ENCODE results near the gene COL5A1.
A peak's percentile ranks its signal among the peaks of the same experiment; 100 is the strongest.

COL5A1 gene

DNA sequence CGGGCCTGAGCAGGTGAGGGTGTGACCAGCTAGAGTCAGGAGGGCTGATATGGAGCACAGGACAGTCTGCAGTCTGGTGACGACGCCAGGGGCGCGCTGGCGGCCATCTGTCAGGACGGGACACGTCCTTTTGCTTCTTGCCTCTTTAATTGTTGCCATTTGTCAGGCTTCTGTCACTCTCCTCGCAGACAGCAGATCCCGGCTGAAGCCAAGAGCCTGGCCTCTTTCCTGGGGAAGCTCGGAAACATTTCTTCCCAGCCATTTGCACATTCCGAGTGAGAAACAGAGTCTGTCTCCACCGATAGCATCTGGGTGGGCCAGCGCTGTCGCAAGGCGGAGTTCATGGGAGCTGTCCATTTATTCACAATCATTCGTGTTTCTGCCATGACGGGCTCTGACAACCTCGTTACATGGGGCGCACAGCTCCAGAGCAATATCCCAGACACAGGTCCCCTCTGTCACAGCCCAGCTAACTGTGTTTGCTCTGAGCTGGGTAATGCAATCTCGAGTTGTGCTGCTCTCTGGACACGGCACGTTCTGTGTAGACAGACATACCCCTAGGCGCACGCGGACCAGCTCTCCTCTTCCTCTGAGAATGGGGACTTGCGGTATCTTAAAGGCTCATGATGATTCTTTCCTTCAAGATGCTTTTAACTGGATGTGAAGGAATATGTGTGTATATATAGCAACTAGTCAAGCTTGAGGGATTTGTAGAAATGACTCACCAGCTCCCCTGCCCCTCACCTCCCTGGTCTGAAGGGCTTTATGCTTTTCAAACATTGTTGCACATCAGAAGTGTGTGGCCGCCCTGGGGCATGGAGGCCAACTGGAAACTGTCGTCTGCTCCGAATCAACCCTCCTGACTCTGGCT lies 133.7 kb downstream of the COL5A1 start:
- DNase-seq = no peak

DNA sequence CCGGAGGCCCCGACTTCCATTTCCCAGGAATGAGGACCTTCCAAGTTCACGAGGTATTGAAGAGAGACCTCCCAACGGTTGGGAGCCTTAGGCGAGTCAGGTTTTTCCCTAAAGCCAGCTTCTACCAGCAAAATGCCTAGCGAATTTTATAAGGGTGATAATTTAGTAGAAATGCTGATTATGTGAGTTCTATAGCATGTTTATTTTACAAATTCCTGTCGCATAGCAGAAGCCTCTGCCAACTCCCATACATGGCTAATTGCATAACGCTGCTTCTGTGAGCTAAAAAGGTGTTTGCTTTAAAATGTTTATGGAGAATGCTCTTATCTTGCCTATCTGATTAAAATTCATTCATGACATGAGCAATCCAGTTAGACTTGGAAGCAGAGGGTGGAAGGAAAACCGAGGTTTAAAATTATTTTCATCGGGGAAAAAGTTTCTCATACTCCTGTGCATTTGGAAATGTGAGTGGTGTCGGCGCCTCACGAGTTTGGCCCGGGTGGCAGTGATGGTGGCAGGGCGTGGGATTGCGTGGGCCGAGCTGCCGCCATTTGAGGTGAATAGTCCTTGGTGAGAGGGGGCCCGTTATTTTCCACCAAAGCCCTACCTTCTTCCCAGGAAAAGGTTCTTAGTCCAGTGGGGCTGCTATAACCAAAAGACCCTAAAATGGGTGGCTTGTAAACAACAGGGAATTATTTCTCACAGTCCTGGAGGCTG lies 134.6 kb downstream of the COL5A1 start:
- no peak for DNase-seq

DNA sequence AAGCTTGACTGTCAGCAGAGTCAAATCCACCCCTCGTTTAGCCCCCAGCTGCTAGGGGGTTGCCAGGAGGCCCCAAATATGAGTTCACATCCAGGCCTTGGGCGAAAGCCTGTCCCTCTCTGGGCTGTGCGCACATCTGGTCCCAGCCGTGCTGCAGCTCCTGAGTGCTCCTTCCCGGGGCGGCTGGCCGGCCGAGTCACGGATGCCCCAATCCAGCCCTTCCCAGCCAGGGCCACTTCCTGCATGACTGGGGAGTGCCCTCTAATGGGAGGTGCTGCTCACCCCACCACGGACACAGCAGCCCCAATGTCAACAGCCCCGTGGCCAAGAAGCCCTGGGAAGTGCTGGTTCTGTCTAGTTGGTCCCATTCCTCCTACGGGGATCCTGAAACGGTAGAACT lies 135.6 kb downstream of the COL5A1 start:
- DNase-seq = no peak

DNA sequence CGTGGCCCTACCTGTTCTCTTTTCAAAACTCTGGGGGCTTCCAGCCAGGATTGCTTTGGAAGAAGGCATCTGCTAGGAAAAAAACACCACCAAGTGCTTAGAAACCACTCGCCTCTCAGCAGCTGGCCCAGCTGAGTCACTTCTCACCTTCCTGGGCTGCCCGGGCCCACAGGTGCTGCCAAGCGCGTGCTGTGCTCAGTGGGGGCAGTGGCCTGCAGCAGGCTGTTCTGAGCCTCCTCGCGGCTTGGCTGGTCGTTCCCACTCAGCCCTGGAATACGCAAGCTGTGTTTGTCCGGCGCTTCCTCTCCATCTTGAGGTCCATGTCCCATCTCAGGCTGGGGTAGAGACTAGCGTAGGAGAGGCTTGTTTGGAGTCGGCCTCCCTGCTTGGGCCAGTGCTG lies 136.6 kb downstream of the COL5A1 start:
- DNase-seq = peak; percentile 82

DNA sequence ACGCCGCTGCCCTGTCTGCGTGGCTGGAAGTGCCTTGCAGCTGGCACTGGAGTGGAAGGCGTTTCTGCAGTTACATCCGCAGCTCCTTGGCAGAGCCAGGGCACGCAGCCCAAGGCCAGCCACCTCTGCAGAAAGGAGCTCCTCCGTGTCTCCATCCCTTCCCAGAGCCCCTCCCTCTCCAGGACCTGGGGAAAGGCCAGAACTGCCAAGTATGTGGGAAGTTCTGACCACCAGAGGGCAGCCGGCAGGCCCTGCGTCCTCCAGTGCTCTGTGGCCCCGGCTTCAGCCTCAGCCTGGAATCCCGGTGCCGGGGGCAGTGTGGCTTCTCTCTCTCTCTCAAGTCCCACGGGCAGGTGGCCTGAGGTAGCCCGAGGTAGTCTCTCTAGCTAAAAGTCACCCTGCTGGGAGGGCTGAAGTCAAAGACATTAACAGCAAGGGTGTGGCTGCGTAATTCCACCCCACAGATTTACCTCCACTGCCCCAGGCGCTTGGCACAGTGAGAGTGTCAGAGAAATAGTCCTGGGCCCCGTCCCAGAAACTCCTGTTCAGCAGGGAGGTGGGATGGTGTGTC lies 137.3 kb downstream of the COL5A1 start:
- DNase-seq = peak; percentile 85

DNA sequence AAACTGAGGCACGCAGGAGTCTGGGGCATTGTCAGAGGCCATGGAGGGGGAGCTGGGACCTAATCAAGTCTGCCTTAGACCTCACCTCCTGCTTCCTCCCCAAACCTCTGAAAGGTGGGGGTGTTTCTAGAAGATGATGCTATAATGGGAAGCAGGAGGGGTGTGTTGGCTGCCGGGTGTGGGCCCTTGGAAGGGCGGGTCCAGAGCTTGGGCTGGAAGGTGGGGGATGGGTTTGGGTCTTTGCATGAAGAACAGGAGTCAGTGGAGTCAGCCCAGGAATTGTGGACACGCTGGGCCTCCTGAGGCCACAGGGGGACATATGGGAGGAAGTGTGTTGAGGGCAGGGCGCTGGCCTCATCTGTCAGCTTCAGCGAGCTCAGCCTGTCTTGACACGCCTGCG lies 138.0 kb downstream of the COL5A1 start:
- no peak for DNase-seq

DNA sequence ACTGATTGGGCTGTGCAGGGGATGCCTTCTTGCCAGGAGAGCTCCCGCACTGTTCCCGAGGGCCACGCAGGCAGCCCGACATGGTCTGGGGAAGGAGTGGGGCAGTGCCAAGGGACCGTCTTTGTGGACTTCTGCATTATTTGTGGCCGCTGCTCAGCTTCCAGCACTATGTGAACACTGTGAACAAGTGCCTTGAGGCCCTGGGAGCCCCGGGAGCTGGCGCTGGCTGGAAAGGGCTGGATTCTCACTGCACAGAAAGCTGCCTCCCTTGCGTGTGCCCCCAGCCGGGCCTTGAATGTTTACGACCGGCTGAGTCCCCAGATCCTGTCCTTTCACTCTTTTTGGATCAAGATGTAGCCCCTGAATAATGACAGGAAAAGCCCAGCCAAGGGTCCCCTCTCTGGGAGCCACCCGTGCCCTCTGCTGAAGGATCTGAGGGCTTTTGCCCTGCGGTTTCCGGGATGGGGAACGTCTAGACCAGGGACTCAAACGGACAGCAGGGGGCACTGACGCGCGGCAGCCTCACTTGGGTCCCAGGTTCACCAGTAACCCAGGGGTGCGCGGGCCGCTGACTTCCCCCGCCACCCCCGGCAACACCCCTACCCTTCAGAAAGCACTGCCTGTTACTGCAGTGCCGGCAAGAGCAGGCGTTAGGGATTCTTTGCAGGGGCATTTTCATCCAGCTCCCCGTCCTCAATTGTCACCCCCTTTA lies 140.1 kb downstream of the COL5A1 start:
- no peak for DNase-seq

DNA sequence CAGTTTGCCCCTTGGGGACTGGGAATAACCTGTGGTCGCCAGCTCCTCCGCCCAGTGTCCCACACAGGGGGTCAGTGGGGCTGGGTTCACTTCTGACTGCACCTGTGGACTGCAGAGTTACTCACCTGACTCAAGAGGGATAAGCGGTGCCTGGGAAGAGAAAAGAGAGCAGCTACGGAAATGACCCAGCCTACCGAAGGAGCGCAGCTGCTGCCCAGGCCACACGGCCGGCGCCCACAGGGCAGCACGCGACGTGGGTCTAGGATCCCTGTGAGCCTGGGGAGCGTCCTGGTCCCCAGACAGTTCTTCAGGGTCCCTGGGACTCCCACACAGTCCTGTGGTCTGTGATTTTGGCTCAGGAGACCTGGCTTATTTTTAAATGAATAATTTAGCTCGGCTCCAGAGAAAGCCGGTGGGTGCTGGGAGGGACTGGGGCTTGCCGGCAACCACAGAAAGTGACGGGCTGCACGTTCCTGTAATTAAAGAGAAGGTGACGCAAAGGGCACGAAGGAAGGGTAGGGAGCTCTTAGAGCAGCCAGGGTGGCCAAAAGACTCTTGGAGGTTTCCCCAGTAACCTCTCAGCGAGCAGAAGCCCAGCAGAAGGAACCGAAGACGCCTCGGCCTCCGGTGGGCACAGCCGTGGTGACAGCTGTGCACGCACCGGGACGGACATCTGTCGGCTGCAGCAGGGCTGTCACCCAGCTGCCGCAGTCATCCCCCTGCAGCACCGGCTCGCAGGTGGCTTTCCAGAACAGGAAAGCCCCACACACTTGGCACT lies 141.5 kb downstream of the COL5A1 start:
- no peak for DNase-seq

DNA sequence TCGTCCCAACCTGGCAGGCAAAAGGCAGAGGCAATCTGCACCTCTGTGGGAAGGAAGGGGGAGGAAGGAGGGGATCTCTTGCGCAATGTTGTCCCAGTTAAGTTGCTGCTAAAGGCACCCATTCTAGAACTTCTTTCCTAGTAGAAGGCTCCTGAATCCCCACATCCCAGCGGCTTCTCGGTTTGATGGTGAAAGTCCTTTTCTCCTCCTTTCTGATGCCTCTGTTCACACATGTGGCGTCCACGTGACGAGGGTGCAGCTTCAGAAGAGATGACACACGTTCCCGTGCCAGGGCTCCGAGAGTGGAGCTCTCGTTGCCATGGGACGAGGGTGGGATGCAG lies 142.1 kb downstream of the COL5A1 start:
- no peak for DNase-seq

DNA sequence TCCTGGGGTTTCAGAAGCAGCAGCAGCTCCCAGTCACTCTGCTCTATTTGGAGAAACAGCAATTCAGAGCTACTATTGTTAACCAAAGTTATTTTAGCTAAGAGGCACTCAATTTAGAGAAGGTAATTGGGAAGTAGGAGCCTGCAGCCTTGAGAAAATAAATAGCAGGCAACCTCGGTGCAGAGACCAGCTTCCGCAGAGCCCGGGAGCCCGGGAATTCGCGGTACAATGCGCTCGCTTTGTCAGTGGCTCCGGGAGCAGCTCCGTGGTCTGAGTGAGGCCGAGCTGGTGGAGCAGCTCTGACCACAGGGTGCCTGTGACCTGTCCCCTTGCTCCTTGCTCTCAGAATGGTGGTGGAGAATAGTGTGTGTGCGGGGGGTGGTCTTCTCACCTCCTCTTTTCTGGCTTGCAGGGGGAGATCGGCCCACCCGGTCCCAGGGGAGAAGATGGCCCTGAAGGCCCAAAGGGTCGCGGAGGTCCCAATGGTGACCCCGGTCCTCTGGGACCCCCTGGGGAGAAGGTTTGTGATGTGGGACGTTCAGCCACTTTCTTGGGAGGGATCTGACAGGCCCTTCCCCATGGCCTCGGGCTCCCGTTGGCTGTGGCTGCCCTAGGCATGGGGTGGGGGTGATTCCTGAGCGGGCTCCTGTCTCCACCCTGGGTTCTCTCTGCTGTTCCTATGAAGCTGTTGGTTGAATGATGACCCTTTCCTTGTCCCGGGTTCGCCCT lies 143.1 kb downstream of the COL5A1 start:
- DNase-seq = no peak

DNA sequence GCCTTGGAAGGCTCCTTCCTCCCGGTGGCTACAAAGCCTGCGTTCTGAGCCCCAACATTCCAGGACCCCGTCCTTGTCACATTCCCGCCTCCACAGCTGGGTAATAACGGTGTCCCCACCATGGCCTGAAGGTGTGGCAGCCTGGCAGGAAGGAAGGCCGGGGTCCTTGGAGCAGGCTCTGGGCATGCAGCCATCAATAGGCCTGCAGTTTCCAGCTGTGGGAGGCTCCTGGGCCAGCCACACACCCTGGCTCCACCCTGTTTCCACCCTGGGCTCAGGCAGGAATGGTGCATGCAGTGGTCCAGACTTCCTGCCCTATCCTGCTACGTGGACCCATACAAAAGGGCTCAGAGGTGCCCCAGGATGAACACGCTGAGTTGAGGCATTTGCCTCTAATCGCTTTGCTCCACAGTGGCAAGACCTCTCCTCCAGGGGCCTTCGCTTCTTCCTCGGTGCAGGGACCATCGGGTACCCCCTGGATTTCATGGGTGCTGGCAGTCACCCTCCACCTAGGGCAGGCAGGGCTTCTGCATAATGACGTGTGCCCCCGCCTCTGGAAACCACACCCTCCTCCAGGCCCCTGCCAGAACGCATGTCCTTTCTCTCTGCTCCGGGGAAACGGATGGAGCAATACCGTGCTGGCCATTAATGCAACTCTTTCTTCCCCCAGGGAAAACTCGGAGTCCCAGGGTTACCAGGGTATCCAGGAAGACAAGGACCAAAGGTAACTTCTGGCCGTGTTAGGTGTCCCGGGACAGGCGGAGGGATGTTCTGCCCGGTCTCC lies 143.9 kb downstream of the COL5A1 start:
- no peak for DNase-seq

DNA sequence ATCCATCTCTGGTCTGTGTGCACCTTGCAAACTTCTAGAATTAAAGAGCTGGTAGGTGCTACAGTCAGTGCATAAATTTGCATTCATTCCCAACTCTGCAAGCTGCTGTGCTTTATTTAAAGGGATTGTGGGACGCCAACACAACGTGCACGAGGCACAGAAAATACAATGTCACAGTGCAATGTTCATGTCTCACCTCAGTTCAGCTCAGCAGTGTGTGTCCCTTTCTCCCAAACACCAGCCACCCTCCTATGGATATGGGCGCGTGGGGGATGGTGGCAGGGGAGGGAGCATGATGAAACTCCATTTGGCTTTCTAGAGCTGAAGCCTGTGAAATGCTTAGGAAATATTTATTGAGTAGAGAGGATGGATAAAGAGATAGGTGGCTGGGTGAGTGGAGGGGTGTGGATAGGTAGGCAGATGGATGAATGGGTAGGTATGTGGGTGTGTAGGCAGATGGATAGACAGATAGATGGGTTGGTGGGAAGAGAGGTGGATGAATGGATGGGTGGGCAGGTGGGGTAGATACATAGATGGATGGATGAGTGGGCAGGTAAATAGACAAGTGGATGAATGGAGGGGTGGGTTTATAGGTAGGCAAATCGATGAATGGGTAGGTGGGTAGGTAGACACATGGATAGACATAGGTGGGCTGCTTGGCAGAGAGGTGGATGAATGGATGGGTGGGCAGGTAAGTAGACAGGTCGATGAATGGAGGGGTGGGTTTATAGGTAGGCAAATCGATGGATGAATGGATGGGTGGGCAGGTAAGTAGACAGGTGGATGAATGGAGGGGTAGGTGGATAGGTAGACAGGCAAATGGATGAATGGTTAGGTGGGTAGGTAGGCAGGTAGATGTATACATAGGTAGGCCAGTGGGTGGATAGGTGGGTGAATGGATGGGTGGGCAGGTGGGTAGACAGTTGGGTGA lies 146.3 kb downstream of the COL5A1 start:
- no peak for DNase-seq

GRCh38 chr9:134789168-134789567 lies 147.6 kb downstream of the COL5A1 start:
- no peak for DNase-seq

GRCh38 chr9:134791009-134791408 lies 149.4 kb downstream of the COL5A1 start:
- no peak for DNase-seq

GRCh38 chr9:134792627-134793026 lies 151.0 kb downstream of the COL5A1 start:
- DNase-seq = no peak

DNA sequence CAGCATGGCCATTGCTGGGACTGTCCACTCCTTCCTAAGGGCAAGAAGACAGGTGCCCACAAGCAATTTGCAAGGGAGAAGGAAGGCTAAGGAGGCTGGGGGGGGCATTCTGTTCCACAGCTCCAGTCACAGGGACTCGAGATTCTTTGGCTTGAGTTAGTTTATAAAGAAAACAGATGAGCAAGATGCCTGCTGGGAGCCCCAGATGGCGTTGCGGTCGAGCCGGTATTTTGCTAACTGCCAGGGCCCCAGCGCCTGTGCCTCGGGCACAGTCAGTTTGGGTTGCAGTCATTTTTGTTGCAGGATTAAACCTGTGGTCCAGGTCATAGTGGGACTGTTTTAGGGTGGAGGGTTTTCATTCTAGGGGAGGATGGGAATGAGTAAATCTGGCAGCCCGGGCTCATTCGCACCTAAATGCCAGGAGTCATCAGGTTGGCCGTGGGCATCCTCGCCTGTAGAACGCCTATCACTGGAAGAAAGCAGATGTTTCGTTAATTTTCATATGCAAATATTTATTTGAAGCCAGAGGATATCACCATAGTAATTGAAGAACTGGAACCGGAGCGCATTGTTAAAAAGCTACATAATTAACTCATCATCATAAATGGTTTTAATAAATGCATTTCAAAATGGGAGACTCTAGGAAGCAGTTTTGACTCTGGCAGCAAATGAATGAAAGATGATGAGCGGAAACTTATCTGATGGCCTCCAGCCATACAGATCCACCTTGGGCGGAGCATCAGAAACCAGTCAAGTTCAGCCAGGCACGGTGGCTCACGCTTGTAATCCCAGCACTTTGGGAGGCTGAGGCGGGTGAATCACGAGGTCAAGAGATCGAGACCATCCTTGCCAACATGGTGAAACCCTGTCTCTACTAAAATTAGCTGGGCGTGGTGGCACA lies 151.9 kb downstream of the COL5A1 start:
- no peak for DNase-seq

DNA sequence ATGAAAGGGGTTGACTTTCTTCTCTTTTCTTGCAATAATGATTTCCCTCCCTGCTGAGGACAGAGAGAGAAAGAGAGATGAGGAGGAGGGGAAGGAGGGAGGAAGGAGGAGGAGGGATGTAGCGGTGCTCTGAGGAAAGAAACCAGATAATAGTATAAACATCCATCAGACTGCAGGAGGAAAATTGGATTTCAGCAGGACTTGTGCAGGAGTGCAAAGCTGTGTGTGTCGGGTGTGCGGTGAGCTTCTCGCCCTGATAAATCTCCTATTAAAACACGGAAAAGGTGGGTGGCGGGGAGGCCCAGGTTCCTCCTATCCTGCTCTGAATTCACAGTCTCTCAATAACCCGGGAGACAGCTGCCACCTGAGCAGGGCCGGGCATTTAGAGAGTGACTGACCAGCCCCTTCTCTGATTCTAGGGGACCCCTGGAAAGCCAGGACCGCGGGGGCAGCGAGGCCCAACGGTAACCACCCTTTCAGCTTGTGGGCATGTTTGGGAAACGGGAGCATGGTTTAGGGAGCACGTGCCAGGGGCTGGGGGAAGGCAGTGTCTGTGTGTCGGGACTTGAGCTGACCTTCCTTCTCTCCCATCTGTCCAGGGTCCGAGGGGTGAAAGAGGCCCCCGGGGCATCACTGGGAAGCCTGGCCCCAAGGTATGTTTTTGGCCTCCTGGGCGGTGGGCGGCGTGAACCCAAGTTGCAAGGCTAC lies 153.2 kb downstream of the COL5A1 start:
- DNase-seq = no peak

GRCh38 chr9:134795446-134795845 lies 153.8 kb downstream of the COL5A1 start:
- no peak for DNase-seq
